ENCODE measurements around the gene CSF2RB. TPM values are rescaled to one million over a fixed set of nuclear protein-coding genes. Genes with fewer than 3 reads are reported as not detected.

Gene CSF2RB
- total and polyA plus RNA-seq, 8 donors, result 2.5 to 47.5 (median 3.6) TPM

DNA sequence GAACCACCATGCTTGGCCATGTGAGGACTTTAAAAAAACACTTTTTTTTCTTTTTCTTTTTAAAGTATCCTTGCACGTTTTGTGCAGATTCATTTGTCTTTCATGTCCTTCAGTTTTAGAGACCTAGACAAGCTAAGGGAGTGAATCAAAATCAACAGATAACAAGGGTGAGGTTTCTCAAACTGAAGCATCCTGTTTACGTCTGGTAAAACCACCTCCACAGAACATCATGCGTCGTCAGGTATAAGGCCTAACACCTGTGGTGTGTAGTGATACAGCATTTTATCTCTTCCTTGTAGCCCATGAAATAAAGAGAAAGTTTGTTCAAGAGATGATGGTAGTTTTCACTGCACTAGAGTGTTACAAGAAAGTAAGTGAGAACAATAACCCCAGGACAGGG is 26.3 kb upstream of the CSF2RB start:
- DNase-seq (no peak), ATAC-seq (no peak)
- intact Hi-C loops (cut with DNase I), result no loop called here

DNA sequence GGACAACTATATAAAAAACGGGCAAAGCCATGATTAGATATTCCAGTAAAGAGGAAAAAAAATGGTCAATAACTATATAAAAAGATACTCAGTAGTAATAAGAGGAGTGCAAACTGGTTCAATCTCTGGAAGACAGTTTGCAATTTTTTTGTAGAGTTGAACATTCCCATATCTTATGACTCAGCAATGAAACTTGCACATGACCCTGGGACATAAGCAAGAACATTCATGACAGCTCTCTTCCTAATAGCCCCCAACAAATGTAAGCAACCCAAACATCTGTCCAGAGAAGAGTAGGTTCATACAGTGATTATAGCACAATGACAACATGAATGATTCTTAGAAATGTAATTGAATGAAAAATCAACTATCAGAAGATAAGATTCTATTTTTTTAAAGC is 21.8 kb upstream of the CSF2RB start:
- ATAC-seq, result no peak
- H3K27ac ChIP-seq, result no peak overlapping the region
- no peaks in the 10 kb centered on the region for H3K36me3 ChIP-seq
- TF ChIP-seq, protein P1, sequence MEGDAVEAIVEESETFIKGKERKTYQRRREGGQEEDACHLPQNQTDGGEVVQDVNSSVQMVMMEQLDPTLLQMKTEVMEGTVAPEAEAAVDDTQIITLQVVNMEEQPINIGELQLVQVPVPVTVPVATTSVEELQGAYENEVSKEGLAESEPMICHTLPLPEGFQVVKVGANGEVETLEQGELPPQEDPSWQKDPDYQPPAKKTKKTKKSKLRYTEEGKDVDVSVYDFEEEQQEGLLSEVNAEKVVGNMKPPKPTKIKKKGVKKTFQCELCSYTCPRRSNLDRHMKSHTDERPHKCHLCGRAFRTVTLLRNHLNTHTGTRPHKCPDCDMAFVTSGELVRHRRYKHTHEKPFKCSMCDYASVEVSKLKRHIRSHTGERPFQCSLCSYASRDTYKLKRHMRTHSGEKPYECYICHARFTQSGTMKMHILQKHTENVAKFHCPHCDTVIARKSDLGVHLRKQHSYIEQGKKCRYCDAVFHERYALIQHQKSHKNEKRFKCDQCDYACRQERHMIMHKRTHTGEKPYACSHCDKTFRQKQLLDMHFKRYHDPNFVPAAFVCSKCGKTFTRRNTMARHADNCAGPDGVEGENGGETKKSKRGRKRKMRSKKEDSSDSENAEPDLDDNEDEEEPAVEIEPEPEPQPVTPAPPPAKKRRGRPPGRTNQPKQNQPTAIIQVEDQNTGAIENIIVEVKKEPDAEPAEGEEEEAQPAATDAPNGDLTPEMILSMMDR (IDR thresholded peaks at IDR 0.05), result no peak
- intact Hi-C loops (cut with DNase I), result no loop called here
- no peak overlapping the region for H3K4me3 ChIP-seq
- no peaks in the 10 kb centered on the region for H3K4me1 ChIP-seq
- no peak for DNase-seq
- no peaks in the 10 kb centered on the region for H3K9me3 ChIP-seq
- H3K27me3 ChIP-seq, result no peaks in the 10 kb centered on the region

More for the DNA sequence above, 26.3 kb upstream of the CSF2RB start:
- TF ChIP-seq, protein P1 (IDR thresholded peaks at IDR 0.05), result no peak
- peaks cover 0 to 17% of the 10 kb centered on the region in 2 donors for H3K4me1 ChIP-seq
- no peak overlapping the region for H3K27ac ChIP-seq
- no peak overlapping the region for H3K4me3 ChIP-seq
- no peaks in the 10 kb centered on the region for H3K27me3 ChIP-seq
- no peaks in the 10 kb centered on the region for H3K36me3 ChIP-seq
- H3K9me3 ChIP-seq, result peaks cover 0 to 4% of the 10 kb centered on the region in 2 donors

DNA sequence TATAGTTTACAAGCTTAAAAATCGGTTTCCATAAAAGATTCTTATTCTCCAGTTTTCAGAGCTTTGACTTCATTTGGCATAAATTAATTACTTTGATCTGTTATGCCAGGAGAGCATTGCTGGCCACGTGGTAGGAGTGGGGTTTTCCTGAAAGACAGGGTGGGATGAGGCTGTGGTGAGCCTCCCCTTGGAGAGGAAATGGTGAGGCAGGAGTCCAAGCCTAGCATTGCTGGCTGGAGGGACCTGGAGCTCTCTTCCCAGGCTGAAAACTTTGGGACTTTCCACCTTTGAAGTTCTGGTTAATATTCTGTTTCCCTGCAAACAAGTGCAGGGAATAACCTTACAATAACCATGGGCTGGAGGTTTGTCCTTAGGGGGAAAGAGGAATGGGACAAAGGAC is 21.1 kb upstream of the CSF2RB start:
- TF ChIP-seq, protein P1 (IDR thresholded peaks at IDR 0.05), result no peak
- H3K9me3 ChIP-seq, result no peaks in the 10 kb centered on the region
- no peak for ATAC-seq

DNA sequence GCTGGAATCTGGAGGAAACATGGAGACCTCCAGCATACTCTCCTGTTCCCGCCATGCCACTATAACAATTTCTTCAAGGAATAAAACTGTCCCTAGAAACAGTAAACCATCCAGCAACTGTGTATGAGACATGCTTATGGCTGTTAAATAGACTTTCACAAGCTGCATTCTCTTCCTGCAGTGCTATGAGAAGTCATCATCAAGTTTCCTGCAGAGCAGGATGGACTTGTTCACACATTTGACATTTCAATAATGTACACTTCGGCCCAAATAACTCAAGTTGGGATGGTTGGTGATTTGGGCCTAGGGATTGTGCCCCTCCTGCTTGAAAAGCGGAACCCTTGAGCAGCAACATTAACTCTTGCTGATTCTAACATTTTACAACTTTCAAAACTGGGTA is 20.2 kb upstream of the CSF2RB start:
- no peaks in the 10 kb centered on the region for H3K27me3 ChIP-seq
- DNase-seq, result no peak
- H3K9me3 ChIP-seq, result no peaks in the 10 kb centered on the region
- H3K4me3 ChIP-seq, result no peak overlapping the region
- ATAC-seq, result no peak
- H3K27ac ChIP-seq, result no peak overlapping the region
- no peaks in the 10 kb centered on the region for H3K36me3 ChIP-seq
- H3K4me1 ChIP-seq, result no peaks in the 10 kb centered on the region
- intact Hi-C loops (cut with DNase I), result no loop called here
- TF ChIP-seq, protein P1 (IDR thresholded peaks at IDR 0.05), result no peak

More for the DNA sequence above, 21.1 kb upstream of the CSF2RB start:
- Histone ChIP-seq H3K27me3 (no peaks in the 10 kb centered on the region), H3K4me1 (no peaks in the 10 kb centered on the region), H3K36me3 (no peaks in the 10 kb centered on the region), H3K4me3 (no peak overlapping the region), H3K27ac (no peak overlapping the region)
- intact Hi-C loops (cut with DNase I), result no loop called here
- DNase-seq, result no peak

DNA sequence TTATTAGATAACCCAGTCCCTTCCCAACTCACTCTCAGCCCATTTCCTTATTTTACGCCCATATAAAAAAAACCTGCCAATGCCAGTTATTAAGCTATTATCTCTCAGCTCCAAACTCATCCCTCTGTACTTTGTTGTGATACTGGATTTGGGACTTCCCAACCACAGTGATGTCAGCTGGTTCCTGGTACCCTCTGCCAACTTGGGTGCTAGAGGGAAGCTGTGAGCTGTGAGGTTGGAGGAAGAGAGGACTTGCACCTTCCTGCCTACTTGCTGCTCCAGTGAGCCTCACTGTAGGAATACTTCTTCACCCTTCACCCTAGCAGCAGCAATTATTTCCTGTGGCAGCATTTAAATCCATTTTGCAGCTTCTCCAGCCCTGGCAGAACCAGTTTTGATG is 19.2 kb upstream of the CSF2RB start:
- no peak for ATAC-seq
- H3K4me1 ChIP-seq, result no peaks in the 10 kb centered on the region
- no peak overlapping the region for H3K4me3 ChIP-seq
- no peak overlapping the region for H3K27ac ChIP-seq
- TF ChIP-seq, protein P1 (IDR thresholded peaks at IDR 0.05), result no peak
- no peak for DNase-seq
- no peaks in the 10 kb centered on the region for H3K36me3 ChIP-seq
- no peaks in the 10 kb centered on the region for H3K9me3 ChIP-seq
- H3K27me3 ChIP-seq, result no peaks in the 10 kb centered on the region
- intact Hi-C loops (cut with DNase I), result no loop called here

All from left lung (tissue), 10 donors.